ENCODE measurements around the gene HID1.

GRCh38 chr17:74920306-74920620 lies 52.3 kb downstream of the HID1 start:
- no peak for TF ChIP-seq NFRKB (IDR thresholded peaks at IDR 0.05)
- no peak for TF ChIP-seq SUZ12 (IDR thresholded peaks at IDR 0.05)
- no peak for TF ChIP-seq PKNOX1 (IDR thresholded peaks at IDR 0.05)
- TF ChIP-seq FOXM1 (IDR thresholded peaks at IDR 0.05; ENCODE audit: borderline replicate concordance), result no peak
- TF ChIP-seq ARNT (IDR thresholded peaks at IDR 0.05), result no peak
- no peak for TF ChIP-seq BHLHE40 (IDR thresholded peaks at IDR 0.05; ENCODE audit: borderline replicate concordance)
- no peak for TF ChIP-seq SP1 (IDR thresholded peaks at IDR 0.05)
- no peak for TF ChIP-seq TARDBP (IDR thresholded peaks at IDR 0.05)
